GOT3 (cell line): ENCODE measurements around the gene SP6.
A peak's percentile ranks its signal among the peaks of the same experiment; 100 is the strongest.

Experiments used
- DNase-seq: peaks from one replicate; lab custom pipeline; 2025; ENCODE audit warnings: mixed read lengths; lab: John Stamatoyannopoulos, UW

Gene SP6

GRCh38 chr17:47850692-47851573 is at the start of gene SP6:
SP6 (minus strand) TSS chr17:47851163; CDS start chr17:47848429, 2,734 bp downstream.
- DNase-seq: no peak

GRCh38 chr17:47899643-47900042 is 48.7 kb upstream of the SP6 start:
- DNase-seq: no peak

- DNase-seq: no peak
These were observed 47.3 kb upstream of the SP6 start for GRCh38 chr17:47898241-47898640.

GRCh38 chr17:47897561-47897960 is 46.6 kb upstream of the SP6 start:
- no peak for DNase-seq

GRCh38 chr17:47896672-47897490 is 45.9 kb upstream of the SP6 start:
- DNase-seq: no peak

GRCh38 chr17:47895856-47896671 is 45.1 kb upstream of the SP6 start, which contains the start of gene SP2:
SP2 (plus strand) TSS chr17:47896236; CDS start chr17:47896287, 51 bp downstream.
- DNase-seq: peak; percentile 98

GRCh38 chr17:47895347-47895855 is 44.4 kb upstream of the SP6 start:
- DNase-seq: no peak

- DNase-seq: no peak
These were observed 43.8 kb upstream of the SP6 start for GRCh38 chr17:47894498-47895346.

- no peak for DNase-seq
These were observed 40.7 kb upstream of the SP6 start for GRCh38 chr17:47891545-47892088.

GRCh38 chr17:47889734-47890529 is 39.0 kb upstream of the SP6 start:
- peak; percentile 37 for DNase-seq

GRCh38 chr17:47888293-47888692 is 37.3 kb upstream of the SP6 start:
- no peak for DNase-seq

GRCh38 chr17:47884905-47885730 is 34.2 kb upstream of the SP6 start:
- no peak for DNase-seq

GRCh38 chr17:47884427-47884740 is 33.4 kb upstream of the SP6 start:
- no peak for DNase-seq

- no peak for DNase-seq
These were observed 32.8 kb upstream of the SP6 start for GRCh38 chr17:47883589-47884426.

GRCh38 chr17:47882695-47883588 is 32.0 kb upstream of the SP6 start:
- no peak for DNase-seq

GRCh38 chr17:47882247-47882646 is 31.3 kb upstream of the SP6 start:
- DNase-seq: no peak
